ENCODE results near the gene SUCLG2.

DNA sequence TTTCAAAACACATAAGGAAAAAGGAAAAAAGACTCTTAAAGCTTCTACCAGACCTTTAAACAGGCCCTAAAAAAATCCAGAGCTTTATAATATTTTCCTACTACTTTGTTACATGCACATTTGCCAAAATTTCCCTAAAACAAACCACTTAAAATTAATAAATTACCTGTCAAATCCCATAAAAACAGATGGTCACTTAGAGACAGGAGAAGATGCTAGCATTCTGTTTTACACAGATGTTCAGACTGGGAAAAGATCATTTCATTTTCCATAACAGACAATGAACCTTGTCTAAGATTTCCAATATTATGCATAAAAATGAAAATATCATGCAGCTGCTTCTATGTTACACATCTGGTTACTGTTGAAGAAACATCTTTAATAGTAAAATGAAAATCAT is 66.6 kb downstream of the SUCLG2 start:
- no peak for TF ChIP-seq CTCF (IDR thresholded peaks at IDR 0.05; ENCODE audit: low read length)
- TF ChIP-seq EZH2phosphoT487 (IDR thresholded peaks at IDR 0.05; ENCODE audit: low read length): no peak

All from MM.1S (cell line).